GM06990 (cell line): Measurements from ENCODE around the gene TMED8.

Experiments used
- DNase-seq: peaks from one replicate; pipeline ENCODE4 v3.0.0-alpha.2; 2011; ENCODE audit not compliant: insufficient read length; ENCODE audit errors: extremely low read depth
- H3K27me3 ChIP-seq: replicated peaks from 2 replicates; pipeline ENCODE4 v1.6.0; 2011; ENCODE audit warnings: low read length; ENCODE audit not compliant: control insufficient read depth, insufficient read depth
- H3K36me3 ChIP-seq: 2 replicates; pipeline ENCODE4 v1.5.1; 2011; ENCODE audit warnings: low read length; ENCODE audit not compliant: control insufficient read depth, insufficient read depth
- H3K4me3 ChIP-seq: replicated peaks from 2 replicates; pipeline ENCODE4 v1.5.1; 2011; ENCODE audit warnings: low read depth, mild to moderate bottlenecking, control low read depth, low read length
- CTCF ChIP-seq: IDR thresholded peaks from 2 replicates; pipeline ENCODE4 v1.5.1; 2011; ENCODE audit warnings: low read length, control low read depth, mild to moderate bottlenecking, inconsistent platforms; ENCODE audit not compliant: insufficient read depth, poor library complexity, severe bottlenecking

The TMED8 gene

DNA sequence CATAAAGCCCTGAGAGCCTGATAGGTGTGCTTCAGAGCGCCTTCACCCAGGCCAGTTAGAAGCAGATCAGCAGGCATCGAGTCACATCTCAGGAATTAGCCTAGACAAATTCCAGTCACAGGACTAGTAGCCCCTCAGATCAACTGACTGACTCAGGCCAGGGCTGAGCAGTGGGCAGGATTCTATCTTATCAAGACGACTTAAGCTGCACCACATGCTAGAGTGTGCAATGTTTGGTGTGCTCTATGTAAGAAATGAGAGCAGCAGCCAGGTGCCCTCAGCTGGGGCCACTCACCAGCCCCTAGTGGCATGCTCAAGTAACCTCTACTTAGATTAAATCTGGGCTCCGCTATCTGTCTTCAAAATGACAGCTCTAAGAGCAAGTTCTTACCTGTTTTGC lies 86.2 kb downstream of the TMED8 start:
- Histone ChIP-seq H3K27me3 (no peaks in the 10 kb centered on the region), H3K4me3 (no peak overlapping the region), H3K36me3 (no peaks in the 10 kb centered on the region; the same call in 1 of the 2 replicates)
- no peak for DNase-seq
- no peak for TF ChIP-seq CTCF

DNA sequence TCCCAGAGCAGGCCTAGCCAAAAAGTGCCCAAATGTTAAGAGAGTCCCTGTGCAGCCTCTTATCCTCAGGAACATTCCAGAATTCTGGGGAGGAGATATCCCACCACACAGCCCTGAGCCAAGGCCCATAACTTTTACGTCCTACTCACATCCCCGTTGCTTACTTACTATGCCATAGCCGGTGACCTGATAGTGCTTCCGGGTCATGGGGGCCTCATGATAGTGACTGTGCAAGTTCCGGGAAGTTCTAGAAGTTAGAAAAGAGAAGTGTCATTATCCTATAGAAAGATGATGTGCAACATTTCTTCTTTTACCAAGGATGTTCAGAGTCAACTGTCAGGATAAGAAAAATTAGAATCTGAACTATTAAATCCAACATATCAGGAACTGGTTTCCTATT lies 90.3 kb downstream of the TMED8 start:
- no peak for TF ChIP-seq CTCF
- no peak for DNase-seq
- H3K36me3 ChIP-seq: no peaks in the 10 kb centered on the region; the same call in 1 of the 2 replicates
- H3K4me3 ChIP-seq: no peak overlapping the region
- no peaks in the 10 kb centered on the region for H3K27me3 ChIP-seq
